Activated CD8-positive, alpha-beta memory T cell treated with anti-CD3 and anti-CD28 coated beads, Interleukin-2, amount 50 U/mL, for 24 hours (primary cell): ENCODE data around the gene PRKCA.
"Not testable (repeated sequence)": the region's sequence is repeated elsewhere in the genome, so short reads cannot be mapped to it uniquely, and the experiment has no call there.

ENCODE experiments used
- DNase-seq: peaks from one replicate; pipeline ENCODE4 v3.0.0-alpha.2; 2020; ENCODE audit errors: extremely low read depth

PRKCA gene

DNA sequence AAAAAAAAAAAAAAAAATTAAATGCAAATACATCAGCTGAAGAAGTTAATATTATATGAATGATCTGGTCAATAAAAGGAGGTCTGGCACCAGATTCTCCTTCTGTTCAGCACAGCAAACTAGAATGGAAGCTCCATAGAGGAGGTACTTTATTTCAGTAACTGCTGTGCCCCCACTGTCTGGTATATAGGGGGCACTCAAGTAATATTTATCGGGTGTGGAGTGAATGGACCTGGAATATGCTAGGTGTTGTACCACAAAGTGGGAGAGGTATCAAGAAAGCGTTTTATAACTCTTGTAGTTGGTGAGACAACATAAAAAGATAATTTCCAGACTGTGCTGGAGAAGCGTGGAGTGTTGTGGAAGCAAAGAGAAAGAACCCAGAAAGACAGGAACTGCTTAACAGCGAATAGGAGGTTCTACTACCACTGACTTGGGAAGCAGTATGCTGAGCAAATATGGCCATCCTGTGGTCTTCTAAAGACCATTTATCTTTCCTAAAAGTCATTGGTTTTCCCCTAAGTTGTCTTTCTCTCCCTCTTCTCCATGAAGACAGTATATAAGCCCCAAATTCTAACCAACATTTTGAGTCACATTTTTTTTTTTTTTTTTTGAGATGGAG lies 12.2 kb upstream of the PRKCA start:
- DNase-seq, result no peak

- no peak for DNase-seq
Measured at GRCh38 chr17:66292353-66292752, 10.1 kb upstream of the PRKCA start.

DNA sequence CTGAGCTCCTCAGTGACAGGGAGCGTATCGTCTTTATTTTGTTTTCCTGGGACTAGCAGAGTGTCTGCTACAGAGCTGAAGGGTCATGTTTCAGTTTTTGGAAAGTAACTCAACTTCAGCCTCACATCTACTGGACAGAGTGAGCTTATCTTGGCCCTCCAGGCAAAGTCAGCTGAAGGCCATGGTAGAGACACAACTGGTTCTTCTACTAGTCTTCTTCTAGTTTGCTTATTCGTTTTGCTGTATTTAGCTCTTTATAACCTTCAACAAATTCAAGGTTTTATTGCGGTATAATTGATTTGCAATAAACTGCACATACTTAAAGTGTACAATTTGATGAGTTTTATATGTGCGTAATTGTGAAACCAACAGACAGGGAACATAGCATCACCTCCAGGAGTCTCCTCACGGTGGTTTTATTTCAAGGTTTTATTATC lies 6.1 kb upstream of the PRKCA start:
- DNase-seq, result no peak

DNA sequence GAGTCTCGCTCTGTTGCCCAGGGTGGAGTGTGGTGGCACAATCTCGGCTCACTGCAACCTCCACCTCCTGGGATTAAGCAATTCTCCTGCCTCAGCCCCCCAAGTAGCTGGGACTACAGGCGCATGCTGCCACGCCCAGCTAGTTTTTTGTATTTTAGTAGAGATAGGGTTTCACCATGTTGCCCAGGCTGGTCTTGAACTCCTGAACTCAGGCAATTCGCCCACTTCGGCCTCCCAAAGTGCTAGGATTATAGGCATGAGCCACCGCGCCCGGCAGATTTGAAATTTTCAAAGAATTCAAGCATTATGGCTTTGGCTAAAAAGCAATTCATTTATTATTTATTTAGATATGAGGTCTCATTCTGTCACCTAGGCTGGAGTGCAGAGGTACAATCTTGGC lies 5.0 kb upstream of the PRKCA start:
- not testable (repeated sequence) for DNase-seq

DNA sequence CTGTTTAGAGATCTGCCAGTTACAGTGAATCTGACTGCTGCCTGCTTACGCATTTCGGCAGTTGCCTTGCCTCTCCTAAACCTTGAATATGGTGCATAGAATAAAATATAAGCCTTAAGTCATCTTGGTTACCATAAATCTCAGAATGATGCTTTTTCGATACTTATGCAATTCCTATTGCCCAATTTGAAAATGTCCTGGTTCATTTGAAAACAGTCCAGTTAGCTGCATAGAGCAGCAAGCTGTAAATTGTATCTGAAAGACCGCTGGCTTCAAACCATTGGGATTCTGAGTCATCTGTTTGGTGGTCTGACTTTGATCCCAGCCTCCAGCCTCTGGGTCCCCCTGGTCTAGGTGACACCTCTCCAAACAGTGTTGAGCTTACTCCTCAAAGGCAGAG lies 2.7 kb upstream of the PRKCA start:
- DNase-seq, result no peak

DNA sequence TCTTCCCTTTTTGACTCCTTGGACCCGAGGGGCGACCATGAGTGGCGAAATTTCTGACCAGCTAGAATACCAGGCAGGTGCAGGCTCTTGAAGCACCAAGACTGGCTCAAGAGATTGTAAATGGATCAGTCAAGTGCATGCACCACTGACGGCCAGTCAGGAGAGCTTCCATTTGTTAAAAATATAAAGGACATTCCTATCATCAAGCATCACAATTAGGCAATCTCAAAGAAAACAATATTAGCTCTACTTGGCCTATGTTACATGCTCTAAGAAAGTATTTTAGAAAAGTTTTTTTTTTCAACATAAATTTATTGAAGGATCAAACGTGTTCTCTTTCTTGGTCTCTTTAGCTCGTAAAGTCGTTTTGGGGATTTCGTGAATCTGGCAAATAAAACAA lies 1.5 kb upstream of the PRKCA start:
- DNase-seq, result no peak

GRCh38 chr17:66301367-66301863 lies 998 bp upstream of the PRKCA start:
- DNase-seq, result no peak

DNA sequence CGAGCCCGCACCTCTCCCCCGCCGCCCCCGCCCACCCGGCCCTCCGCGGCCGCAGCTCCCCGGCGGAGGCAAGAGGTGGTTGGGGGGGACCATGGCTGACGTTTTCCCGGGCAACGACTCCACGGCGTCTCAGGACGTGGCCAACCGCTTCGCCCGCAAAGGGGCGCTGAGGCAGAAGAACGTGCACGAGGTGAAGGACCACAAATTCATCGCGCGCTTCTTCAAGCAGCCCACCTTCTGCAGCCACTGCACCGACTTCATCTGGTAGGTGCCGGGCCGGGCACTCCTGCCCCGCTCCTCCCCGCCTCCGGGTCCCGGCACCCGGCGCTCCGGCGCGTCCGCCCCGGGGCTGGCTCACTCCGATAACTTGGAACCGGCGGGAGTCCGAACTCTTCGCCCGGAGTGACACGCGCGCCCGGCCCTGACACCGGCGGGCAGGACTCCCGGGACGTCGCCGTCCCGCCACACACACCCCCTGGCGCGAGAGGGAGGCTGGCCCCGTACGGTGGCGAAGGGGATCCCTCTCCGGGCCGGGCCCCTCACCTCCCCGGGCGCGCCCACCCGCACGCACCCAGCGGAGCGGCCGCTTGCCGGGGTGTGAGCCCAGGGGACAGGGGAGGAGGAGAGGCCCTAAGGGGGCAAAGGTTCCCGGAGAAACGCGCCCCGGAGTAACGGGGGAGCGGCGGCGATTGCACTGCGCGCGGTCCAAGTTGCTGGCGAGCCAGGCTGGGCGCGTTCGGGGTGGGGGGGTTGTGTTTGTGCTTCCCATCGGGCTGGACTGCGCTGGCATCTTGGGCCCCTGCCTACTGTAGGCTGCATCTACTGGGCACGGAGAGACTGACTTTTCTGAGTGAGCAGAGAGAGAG lies 581 bp downstream of the PRKCA start:
- no peak for DNase-seq

- no peak for DNase-seq
Measured at GRCh38 chr17:66304304-66305174, 2.1 kb downstream of the PRKCA start.

- no peak for DNase-seq
Measured at GRCh38 chr17:66306446-66306845, 4.0 kb downstream of the PRKCA start.

- no peak for DNase-seq
Measured at GRCh38 chr17:66307257-66307656, 4.8 kb downstream of the PRKCA start.

- no peak for DNase-seq
Measured at GRCh38 chr17:66308856-66309255, 6.4 kb downstream of the PRKCA start.

GRCh38 chr17:66309793-66310192 lies 7.4 kb downstream of the PRKCA start:
- no peak for DNase-seq

DNA sequence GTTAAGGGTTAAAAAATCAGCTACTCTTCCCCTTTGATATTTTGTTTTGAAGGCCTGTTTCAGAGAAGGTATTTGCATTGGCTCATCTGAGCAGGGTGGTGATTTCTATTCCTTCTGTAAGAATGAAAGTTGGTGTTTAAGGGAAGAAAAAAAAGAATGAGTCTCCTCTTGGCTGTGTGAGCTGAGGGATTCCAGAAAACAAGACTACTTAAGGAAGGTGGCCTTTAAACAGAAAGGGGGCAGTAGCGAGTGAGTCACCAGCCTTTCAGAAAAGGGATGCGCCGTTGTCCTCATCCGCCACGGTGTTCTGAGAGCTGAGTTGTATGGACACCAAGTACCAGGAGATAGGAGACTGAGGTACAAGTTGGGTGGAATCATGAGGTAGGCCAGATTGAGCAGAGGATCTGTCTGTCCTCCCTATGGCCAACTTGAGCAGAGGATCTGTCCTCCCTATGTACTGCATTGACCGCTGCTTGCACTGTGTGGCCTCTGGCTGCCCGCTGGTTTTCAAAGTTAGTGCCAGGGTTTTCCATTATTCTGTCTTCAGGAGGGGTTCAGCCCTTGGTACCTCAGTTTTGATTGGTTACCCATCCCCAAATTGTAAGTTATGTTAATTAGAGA lies 8.2 kb downstream of the PRKCA start:
- no peak for DNase-seq

DNA sequence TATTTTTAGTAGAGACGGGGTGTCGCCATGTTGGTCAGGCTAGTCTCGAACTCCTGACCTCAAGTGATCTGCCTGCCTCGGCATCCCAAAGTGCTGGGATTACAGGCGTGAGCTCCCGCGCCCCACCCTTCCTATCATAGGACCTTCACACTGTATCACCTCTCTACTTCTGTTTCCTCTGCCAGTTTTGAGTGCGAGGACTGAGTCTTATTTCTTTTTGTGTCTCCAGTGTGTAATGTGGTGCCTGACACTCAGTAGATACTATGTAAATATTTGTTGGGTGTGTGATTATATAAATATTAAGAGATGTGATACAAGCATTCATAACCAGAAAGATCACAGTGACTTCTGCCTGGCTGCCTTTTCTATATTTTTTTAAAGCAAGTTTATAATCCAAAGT lies 10.5 kb downstream of the PRKCA start:
- DNase-seq, result no peak

DNA sequence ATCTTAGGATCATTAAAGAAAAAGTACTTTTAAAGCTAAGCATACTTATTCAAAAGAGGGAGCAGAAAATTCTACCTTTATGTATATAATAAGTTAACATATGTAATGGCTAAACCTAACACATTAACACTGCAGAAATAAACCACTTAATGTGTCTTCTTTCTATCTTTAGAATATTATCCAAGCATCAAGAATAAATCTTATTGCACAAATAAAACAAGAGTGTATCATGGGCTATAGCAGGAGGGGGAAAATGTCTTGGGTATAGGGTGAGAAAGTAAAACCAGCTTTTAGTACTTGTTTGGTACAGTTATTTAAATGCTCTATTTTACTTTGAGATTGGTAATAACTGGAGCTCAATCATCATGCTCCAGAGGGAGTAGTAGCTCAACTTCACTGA lies 10.9 kb downstream of the PRKCA start:
- no peak for DNase-seq

DNA sequence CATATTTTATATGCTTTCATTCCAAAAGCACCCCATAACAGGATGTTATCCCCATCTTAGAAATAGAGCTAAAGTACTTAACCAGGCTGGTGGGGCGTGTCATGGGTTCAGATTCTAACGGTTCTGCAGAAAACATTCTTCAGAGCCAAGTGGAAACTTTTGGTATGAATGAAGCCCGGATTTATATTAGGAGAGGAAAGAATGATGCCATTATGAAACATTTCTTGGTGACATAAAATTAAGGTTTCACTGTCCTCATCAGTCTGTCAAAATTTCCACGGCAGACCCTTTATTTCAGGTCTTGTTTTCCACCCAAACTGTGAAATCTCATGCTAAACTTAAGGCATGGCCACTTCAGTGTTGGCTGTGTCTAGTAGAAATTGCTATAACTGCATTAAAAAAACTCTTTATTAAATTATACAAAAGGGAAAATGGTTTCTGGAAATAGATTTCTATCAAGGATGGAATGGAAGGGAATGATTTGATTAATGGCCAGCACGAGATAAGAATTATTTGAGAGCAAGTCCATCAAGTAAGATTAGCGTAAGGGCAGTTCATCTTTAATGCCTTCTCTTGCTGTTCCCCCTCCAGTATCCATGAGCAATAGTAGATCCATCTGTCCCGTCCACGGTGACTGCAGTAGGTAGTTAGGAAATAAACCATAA lies 11.7 kb downstream of the PRKCA start:
- DNase-seq, result no peak

DNA sequence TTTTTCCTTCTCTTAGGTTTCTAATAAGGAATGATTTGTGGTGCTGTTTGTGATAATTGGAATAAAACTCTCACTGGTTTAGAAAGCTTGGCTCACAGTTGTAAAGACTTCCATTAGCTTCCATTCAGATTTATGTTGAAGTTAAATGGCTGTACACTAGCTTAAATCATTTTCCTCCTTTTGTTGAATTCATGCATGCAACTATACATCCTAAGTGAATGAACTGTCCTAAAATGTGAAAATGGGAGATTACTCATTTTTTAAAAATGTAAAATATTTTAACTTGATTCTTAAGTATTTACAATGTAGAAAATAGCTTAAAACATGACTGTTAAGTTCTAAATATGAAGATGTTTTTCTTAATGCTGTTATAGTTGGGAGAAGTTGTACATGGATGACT lies 15.2 kb downstream of the PRKCA start:
- no peak for DNase-seq

- no peak for DNase-seq
Measured at GRCh38 chr17:66319226-66319625, 16.8 kb downstream of the PRKCA start.

- no peak for DNase-seq
Measured at GRCh38 chr17:66322764-66323163, 20.4 kb downstream of the PRKCA start.

- DNase-seq, result not testable (repeated sequence)
Measured at GRCh38 chr17:66324381-66325004, 22.1 kb downstream of the PRKCA start.
